Testis (tissue), 2 donors: ENCODE results near the gene THSD7A.

Source experiments
- CTCF ChIP-seq, 3 experiments: fragments of 450-650 bp in 2 of 3; fragments of 200-600 bp in 1 of 3; sonication (generic) in 1 of 3; IDR thresholded peaks; one replicate each; pipeline ENCODE4 v1.5.1; 2016 to 2019; ENCODE audit warnings: antibody characterized with exemption in 3 of 3, mild to moderate bottlenecking in 2 of 3, moderate library complexity in 1 of 3
- POLR2A ChIP-seq: fragments of 450-650 bp; IDR thresholded peaks from one replicate; pipeline ENCODE4 v1.6.1; 2017; ENCODE audit warnings: antibody characterized with exemption, mild to moderate bottlenecking, moderate library complexity

- TF ChIP-seq CTCF (IDR thresholded peaks at IDR 0.05) = no peak
- TF ChIP-seq POLR2A = no peak
Observed at GRCh38 chr7:11758627-11759111, 73.3 kb downstream of the THSD7A start.
